A673 (cell line): ENCODE results near the gene INPP5E. TPM values are rescaled to one million over a fixed set of nuclear protein-coding genes. Genes with fewer than 3 reads are reported as not detected.

Experiments used
- BruUV-seq: library from RNA; stranded (reverse); fragments of 400-500 nt; replicated peaks from 2 replicates; lab custom pipeline; 2021; lab: Mats Ljungman, UMichigan
- CTCF ChIA-PET: fragments of 300-600 bp; sonication (Branson Sonifier 250); formaldehyde crosslinking; loops from one replicate; lab custom pipeline; 2022; ENCODE audit warnings: antibody characterized with exemption; lab: Charles Lee
- POLR2A ChIA-PET: fragments of 300-600 bp; sonication (Branson Sonifier 250); formaldehyde crosslinking; loops from one replicate; lab custom pipeline; 2022; ENCODE audit warnings: antibody characterized with exemption; ENCODE audit not compliant: low non-redundant PET; lab: Charles Lee
- DNase-seq: peaks from one replicate; pipeline ENCODE4 v3.0.0-alpha.2; 2015; ENCODE audit warnings: low spot score
- H3K27ac ChIP-seq: fragments of 200-600 bp; sonication (generic); 2 replicates; pipeline ENCODE4 v1.5.1; 2016; ENCODE audit warnings: mixed run types, low read depth, mild to moderate bottlenecking, mixed read lengths, antibody characterized with exemption, low read length; ENCODE audit not compliant: poor library complexity, severe bottlenecking
- H3K27me3 ChIP-seq: fragments of 200-600 bp; sonication (generic); replicated peaks from 2 replicates; pipeline ENCODE4 v1.6.1; 2017; ENCODE audit warnings: mixed run types, low read depth, mild to moderate bottlenecking, mixed read lengths, antibody characterized with exemption, low read length; ENCODE audit not compliant: insufficient read depth, poor library complexity
- H3K36me3 ChIP-seq: fragments of 200-600 bp; sonication (generic); 2 replicates; pipeline ENCODE4 v1.6.1; 2016; ENCODE audit warnings: mixed run types, mild to moderate bottlenecking, mixed read lengths, antibody characterized with exemption, low read length; ENCODE audit not compliant: insufficient read depth, poor library complexity, severe bottlenecking
- H3K4me1 ChIP-seq: fragments of 200-600 bp; sonication (generic); 2 replicates; pipeline ENCODE4 v1.6.1; 2017; ENCODE audit warnings: mixed run types, mild to moderate bottlenecking, mixed read lengths, antibody characterized with exemption, low read length; ENCODE audit not compliant: insufficient read depth, poor library complexity, severe bottlenecking
- H3K4me3 ChIP-seq: fragments of 200-600 bp; sonication (generic); 2 replicates; pipeline ENCODE4 v1.5.1; 2016; ENCODE audit warnings: low read depth, mixed run types, mild to moderate bottlenecking, mixed read lengths, low read length; ENCODE audit not compliant: poor library complexity, severe bottlenecking
- H3K9me3 ChIP-seq: fragments of 200-600 bp; sonication (generic); 2 replicates; pipeline ENCODE4 v1.6.1; 2016; ENCODE audit warnings: mixed run types, low read depth, mild to moderate bottlenecking, mixed read lengths, antibody characterized with exemption, low read length; ENCODE audit not compliant: poor library complexity, severe bottlenecking
- EZH2 ChIP-seq: fragments of 200-600 bp; sonication (generic); IDR thresholded peaks from 2 replicates; pipeline ENCODE4 v1.6.1; 2017; ENCODE audit warnings: borderline replicate concordance, low read depth, mild to moderate bottlenecking, mixed read lengths, antibody characterized with exemption, low read length; ENCODE audit not compliant: poor library complexity, severe bottlenecking
- intact Hi-C: fragments of 100-400 bp; cut with micrococcal nuclease; formaldehyde crosslinking; loops from one replicate; pipeline ENCODE4 v1.10.0; 2022; ENCODE audit not compliant: unreplicated experiment
- total RNA-seq: library from RNA; stranded (reverse); gene quantifications from 2 replicates; pipeline ENCODE4 v1.2.3, GENCODE V29; 2021
- TF ChIP-seq, protein P1 (sequence below): fragments of 300-800, 200-600 bp; sonication (generic); conservative IDR thresholded peaks from 2 replicates; pipeline ENCODE4 v1.5.1; 2017; ENCODE audit warnings: low read depth, mild to moderate bottlenecking, antibody characterized with exemption, low read length, moderate library complexity, mixed read lengths

The INPP5E gene
- total RNA-seq, 1 experiment from 2014 or later: 26.2 TPM

DNA sequence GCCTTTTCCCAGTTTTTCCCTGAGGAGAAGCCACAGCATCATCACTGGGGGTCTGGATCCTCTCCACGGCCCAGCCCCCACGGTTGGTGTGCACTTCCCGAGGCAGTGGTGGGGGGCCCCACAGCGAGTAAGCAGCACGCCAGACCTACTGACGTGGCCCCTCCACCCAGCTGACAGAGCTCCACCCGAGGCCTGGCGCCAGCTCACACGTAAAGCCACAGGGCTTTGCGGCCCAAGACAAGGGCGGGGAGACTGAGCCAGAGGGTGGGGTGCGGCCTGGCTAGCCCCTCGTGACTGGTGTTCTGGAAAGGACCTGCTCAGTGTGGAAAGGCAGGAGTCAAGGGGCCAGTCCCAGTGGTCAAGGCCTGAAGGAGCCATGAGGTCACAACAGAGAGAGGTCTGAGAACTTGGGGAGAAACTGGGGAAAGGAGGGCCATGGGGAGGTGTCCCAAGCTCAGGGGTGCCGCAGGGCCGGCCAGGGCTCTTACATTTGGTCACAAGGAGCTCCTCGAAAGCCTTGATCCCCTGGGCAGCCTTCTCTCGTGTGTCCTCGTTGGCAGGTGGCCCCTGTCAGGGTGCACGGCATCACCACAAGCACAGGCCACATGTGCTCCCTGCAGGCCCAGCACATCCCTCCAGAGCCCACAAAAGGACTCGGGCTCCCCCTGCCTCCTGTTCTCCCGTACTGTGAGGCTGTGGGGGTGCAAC is 45.2 kb downstream of the INPP5E start:
- ChIA-PET CTCF (no interaction called here), POLR2A (no interaction called here)
- Histone ChIP-seq H3K36me3 (peaks cover 70% of the 10 kb centered on the region), H3K4me1 (peaks cover 3% of the 10 kb centered on the region), H3K9me3 (no peaks in the 10 kb centered on the region), H3K4me3 (no peak overlapping the region), H3K27ac (no peak overlapping the region), H3K27me3 (no peaks in the 10 kb centered on the region)
- intact Hi-C loops: no loop called here
- TF ChIP-seq EZH2: no peak
- TF ChIP-seq, protein P1, sequence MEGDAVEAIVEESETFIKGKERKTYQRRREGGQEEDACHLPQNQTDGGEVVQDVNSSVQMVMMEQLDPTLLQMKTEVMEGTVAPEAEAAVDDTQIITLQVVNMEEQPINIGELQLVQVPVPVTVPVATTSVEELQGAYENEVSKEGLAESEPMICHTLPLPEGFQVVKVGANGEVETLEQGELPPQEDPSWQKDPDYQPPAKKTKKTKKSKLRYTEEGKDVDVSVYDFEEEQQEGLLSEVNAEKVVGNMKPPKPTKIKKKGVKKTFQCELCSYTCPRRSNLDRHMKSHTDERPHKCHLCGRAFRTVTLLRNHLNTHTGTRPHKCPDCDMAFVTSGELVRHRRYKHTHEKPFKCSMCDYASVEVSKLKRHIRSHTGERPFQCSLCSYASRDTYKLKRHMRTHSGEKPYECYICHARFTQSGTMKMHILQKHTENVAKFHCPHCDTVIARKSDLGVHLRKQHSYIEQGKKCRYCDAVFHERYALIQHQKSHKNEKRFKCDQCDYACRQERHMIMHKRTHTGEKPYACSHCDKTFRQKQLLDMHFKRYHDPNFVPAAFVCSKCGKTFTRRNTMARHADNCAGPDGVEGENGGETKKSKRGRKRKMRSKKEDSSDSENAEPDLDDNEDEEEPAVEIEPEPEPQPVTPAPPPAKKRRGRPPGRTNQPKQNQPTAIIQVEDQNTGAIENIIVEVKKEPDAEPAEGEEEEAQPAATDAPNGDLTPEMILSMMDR: no peak
- no TSS peak for BruUV-seq
- no peak for DNase-seq

DNA sequence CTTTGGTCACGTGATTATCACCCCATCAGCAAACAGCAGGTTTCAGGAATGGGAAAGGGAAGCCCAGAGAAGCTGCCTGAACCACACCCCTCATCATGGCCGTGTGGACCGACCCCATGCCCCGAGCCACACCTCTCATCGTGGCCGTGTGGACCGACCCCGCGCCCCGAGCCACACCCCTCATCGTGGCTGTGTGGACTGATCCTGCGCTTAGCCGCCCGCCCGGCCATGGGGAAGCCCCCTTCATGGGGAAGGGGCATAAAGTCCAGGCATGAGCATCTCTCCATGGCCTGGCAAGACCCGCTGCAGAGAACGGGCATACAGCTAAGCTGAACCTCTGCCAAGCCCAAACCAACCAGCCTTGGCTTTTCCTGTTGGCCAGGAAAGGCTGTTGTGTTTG is 46.1 kb downstream of the INPP5E start:
- CTCF ChIA-PET: no interaction called here
- H3K36me3 ChIP-seq: peaks cover 70% of the 10 kb centered on the region
- DNase-seq: no peak

DNA sequence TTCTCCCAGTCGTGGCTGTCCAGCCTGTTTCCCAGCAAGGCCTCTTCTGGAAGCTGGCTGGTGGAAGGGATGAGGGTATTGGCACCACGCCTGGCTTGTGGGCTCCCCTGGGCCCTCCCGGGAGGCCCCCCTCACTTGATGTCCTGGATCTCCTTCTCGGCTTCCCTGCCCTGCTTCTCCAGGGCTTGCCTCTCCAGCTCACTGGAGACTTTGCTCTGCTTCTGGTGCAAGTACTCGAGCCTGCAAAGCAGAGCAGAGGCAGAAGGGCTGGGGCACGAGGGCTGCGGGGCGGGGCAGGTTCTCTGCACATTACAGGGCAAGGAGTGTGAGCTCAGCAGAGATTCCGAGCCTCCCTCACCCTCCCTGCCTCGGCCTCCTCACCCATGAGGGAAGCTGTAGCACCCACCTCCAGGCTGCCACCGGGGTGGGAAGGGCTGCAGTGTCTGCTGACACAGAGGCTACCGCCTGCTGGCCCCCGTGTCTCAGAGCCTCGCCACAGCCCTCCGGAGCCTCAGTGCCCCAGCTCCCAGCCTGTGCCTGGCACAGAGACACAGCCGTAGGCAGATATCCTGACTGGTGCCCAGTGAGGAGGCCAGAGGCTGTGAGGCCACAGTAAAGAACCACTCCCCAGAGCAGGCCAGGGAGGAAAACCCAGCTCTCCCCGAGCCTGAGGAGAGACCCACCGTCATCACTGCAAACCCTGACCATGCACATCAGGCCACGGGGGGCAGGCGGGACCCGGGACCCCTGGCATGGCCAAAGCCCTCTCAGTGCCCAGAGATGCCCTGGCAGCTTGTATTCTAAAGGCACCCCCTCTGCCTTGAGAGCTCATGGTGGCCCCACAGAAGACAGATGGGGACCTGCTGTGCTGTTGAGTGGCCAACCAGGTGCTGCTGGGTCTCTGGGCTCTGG is 46.9 kb downstream of the INPP5E start:
- ChIA-PET POLR2A (no interaction called here), CTCF (no interaction called here)
- Histone ChIP-seq H3K4me1 (no peaks in the 10 kb centered on the region), H3K9me3 (no peaks in the 10 kb centered on the region), H3K27ac (no peak overlapping the region), H3K36me3 (peaks cover 71% of the 10 kb centered on the region), H3K27me3 (no peaks in the 10 kb centered on the region), H3K4me3 (no peak overlapping the region)
- intact Hi-C loops: no loop called here
- TF ChIP-seq, protein P1: no peak
- no peak for TF ChIP-seq EZH2
- no peak for DNase-seq
- no TSS peak for BruUV-seq

More for the DNA sequence above, 46.1 kb downstream of the INPP5E start:
- Histone ChIP-seq H3K4me3 (no peak overlapping the region), H3K4me1 (no peaks in the 10 kb centered on the region), H3K9me3 (no peaks in the 10 kb centered on the region), H3K27me3 (no peaks in the 10 kb centered on the region), H3K27ac (no peak overlapping the region)
- POLR2A ChIA-PET: no interaction called here
- no peak for TF ChIP-seq EZH2
- TF ChIP-seq, protein P1: no peak
- no TSS peak for BruUV-seq
- intact Hi-C loops: no loop called here
